ENCODE measurements around the gene ENOSF1. TPM values are rescaled to one million over a fixed set of nuclear protein-coding genes. Genes with fewer than 3 reads are reported as not detected.

Gene ENOSF1
- polyA plus RNA-seq, 3 donors = 69.5 to 133 (median 114) TPM

- peak; percentile 37 to 72 (median 62) for DNase-seq (ENCODE audit: extremely low read depth in 1 of 11, low read depth in 9 of 11, low spot score in 4 of 11)
Observed at GRCh38 chr18:657311-658000, 55.0 kb downstream of the ENOSF1 start, which contains the start of gene TYMS. Gene TYMS, plus strand, starts transcription at chr18:657653. Its CDS starts 90 bp downstream, at chr18:657743.

GRCh38 chr18:655445-655844, 57.0 kb downstream of the ENOSF1 start:
- no peak for DNase-seq (ENCODE audit: extremely low read depth in 1 of 11, low read depth in 9 of 11, low spot score in 4 of 11)

- DNase-seq (ENCODE audit: extremely low read depth in 1 of 11, low read depth in 9 of 11, low spot score in 4 of 11) = no peak
Observed at GRCh38 chr18:654601-655000, 57.8 kb downstream of the ENOSF1 start.

GRCh38 chr18:653512-653911, 58.9 kb downstream of the ENOSF1 start:
- no peak for DNase-seq (ENCODE audit: extremely low read depth in 1 of 11, low read depth in 9 of 11, low spot score in 4 of 11)

GRCh38 chr18:652131-652530, 60.3 kb downstream of the ENOSF1 start:
- no peak for DNase-seq (ENCODE audit: extremely low read depth in 1 of 11, low read depth in 9 of 11, low spot score in 4 of 11)

GRCh38 chr18:650428-650858, 62.0 kb downstream of the ENOSF1 start:
- DNase-seq (ENCODE audit: extremely low read depth in 1 of 11, low read depth in 9 of 11, low spot score in 4 of 11) = no peak

GRCh38 chr18:649341-649740, 63.1 kb downstream of the ENOSF1 start:
- DNase-seq (ENCODE audit: extremely low read depth in 1 of 11, low read depth in 9 of 11, low spot score in 4 of 11) = no peak

GRCh38 chr18:647304-647703, 65.1 kb downstream of the ENOSF1 start:
- DNase-seq (ENCODE audit: extremely low read depth in 1 of 11, low read depth in 9 of 11, low spot score in 4 of 11) = no peak

- no peak for DNase-seq (ENCODE audit: extremely low read depth in 1 of 11, low read depth in 9 of 11, low spot score in 4 of 11)
Observed at GRCh38 chr18:644395-645004, 67.9 kb downstream of the ENOSF1 start.

- DNase-seq (ENCODE audit: extremely low read depth in 1 of 11, low read depth in 9 of 11, low spot score in 4 of 11) = no peak
Observed at GRCh38 chr18:641224-641623, 71.2 kb downstream of the ENOSF1 start.

- DNase-seq (ENCODE audit: extremely low read depth in 1 of 11, low read depth in 9 of 11, low spot score in 4 of 11) = no peak
Observed at GRCh38 chr18:635171-635570, 77.3 kb downstream of the ENOSF1 start.

- no peak for DNase-seq (ENCODE audit: extremely low read depth in 1 of 11, low read depth in 9 of 11, low spot score in 4 of 11)
Observed at GRCh38 chr18:634551-635045, 77.8 kb downstream of the ENOSF1 start.

- DNase-seq (ENCODE audit: extremely low read depth in 1 of 11, low read depth in 9 of 11, low spot score in 4 of 11) = no peak
Observed at GRCh38 chr18:631560-631959, 80.9 kb downstream of the ENOSF1 start.

GRCh38 chr18:629269-630150, 82.9 kb downstream of the ENOSF1 start:
- no peak for DNase-seq (ENCODE audit: extremely low read depth in 1 of 11, low read depth in 9 of 11, low spot score in 4 of 11)

- DNase-seq (ENCODE audit: extremely low read depth in 1 of 11, low read depth in 9 of 11, low spot score in 4 of 11) = no peak
Observed at GRCh38 chr18:627231-627630, 85.2 kb downstream of the ENOSF1 start.

GRCh38 chr18:623761-624620, 88.4 kb downstream of the ENOSF1 start:
- peak in 6 of 11 donors; percentile 46 to 56 (median 52) for DNase-seq (ENCODE audit: extremely low read depth in 1 of 11, low read depth in 9 of 11, low spot score in 4 of 11)

- no peak for DNase-seq (ENCODE audit: extremely low read depth in 1 of 11, low read depth in 9 of 11, low spot score in 4 of 11)
Observed at GRCh38 chr18:622289-622688, 90.1 kb downstream of the ENOSF1 start.

- DNase-seq (ENCODE audit: extremely low read depth in 1 of 11, low read depth in 9 of 11, low spot score in 4 of 11) = no peak
Observed at GRCh38 chr18:621291-622043, 91.0 kb downstream of the ENOSF1 start.

All from renal cortex interstitium (tissue), 11 donors.